ENCODE measurements around the gene SPDYE4. TPM values are rescaled to one million over a fixed set of nuclear protein-coding genes. Genes with fewer than 3 reads are reported as not detected.

Gene SPDYE4
- total RNA-seq, 4 donors from 2014 or later = not detected

- WGBS, 2 donors = 74 to 81% methylated on average over 4 of the region's 4 CpGs
- H3K4me3 ChIP-seq (replicated peaks in 1 of 3) = no peak overlapping the region
- DNase-seq = no peak
- intact Hi-C loops (cut with DNase I) = no loop called here
- H3K27me3 ChIP-seq = no peaks in the 10 kb centered on the region
- peaks cover 4 to 7% of the 10 kb centered on the region in 2 donors for H3K4me1 ChIP-seq
- no peaks in the 10 kb centered on the region for H3K9me3 ChIP-seq
- H3K27ac ChIP-seq = no peak overlapping the region
- TF ChIP-seq POLR2A (IDR thresholded peaks at IDR 0.05) (no peak), CTCF (IDR thresholded peaks at IDR 0.05) (no peak)
- H3K36me3 ChIP-seq = no peaks in the 10 kb centered on the region
These were observed 23.4 kb upstream of the SPDYE4 start for GRCh38 chr17:8781776-8782175.

DNA sequence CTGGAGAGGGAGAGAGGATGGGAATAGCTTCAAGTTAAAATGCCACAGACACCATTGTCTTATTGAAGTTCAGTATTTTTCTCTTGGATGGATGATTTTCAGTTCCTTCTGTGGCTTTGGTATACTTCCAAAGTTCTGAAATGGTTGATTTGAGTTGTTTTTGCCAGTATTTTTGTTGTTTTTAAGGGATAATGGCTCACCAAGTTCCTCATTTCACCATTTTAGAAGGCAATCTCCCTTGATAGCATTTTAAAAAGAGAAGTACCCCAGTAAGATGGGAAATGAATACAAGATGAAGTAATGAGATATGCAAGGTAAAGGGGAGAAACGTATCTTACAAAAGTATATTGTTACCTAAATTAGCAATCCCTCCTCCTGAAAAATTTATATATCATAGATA is 18.5 kb upstream of the SPDYE4 start:
- DNase-seq = no peak
- H3K36me3 ChIP-seq = no peaks in the 10 kb centered on the region
- H3K27me3 ChIP-seq = no peaks in the 10 kb centered on the region
- TF ChIP-seq CTCF (IDR thresholded peaks at IDR 0.05) (no peak), POLR2A (IDR thresholded peaks at IDR 0.05) (no peak)
- intact Hi-C loops (cut with DNase I) = no loop called here
- no peak overlapping the region for H3K4me3 ChIP-seq (replicated peaks in 1 of 3)
- WGBS, 2 donors = 68 to 70% methylated on average over 1 of the region's 1 CpG
- peaks cover 13 to 19% of the 10 kb centered on the region in 2 donors for H3K4me1 ChIP-seq
- H3K9me3 ChIP-seq = no peaks in the 10 kb centered on the region
- H3K27ac ChIP-seq = peak overlapping the region in 1 of 3 donors; percentile 33

GRCh38 chr17:8776248-8776647 is 17.9 kb upstream of the SPDYE4 start:
- peak in 1 of 2 donors; percentile 29 for DNase-seq
- peak overlapping the region in 2 of 3 donors; percentile 5 to 33 for H3K27ac ChIP-seq

GRCh38 chr17:8766731-8767130 is 8.4 kb upstream of the SPDYE4 start:
- no peak for DNase-seq
- no peaks in the 10 kb centered on the region for H3K36me3 ChIP-seq
- no peak overlapping the region for H3K4me3 ChIP-seq (replicated peaks in 1 of 3)
- intact Hi-C loops (cut with DNase I) = no loop called here
- no peaks in the 10 kb centered on the region for H3K27me3 ChIP-seq
- WGBS, 2 donors = 72 to 95% methylated on average over 2 of the region's 2 CpGs
- TF ChIP-seq CTCF (IDR thresholded peaks at IDR 0.05) = no peak
- no peak for TF ChIP-seq POLR2A (IDR thresholded peaks at IDR 0.05)
- H3K27ac ChIP-seq = no peak overlapping the region
- H3K9me3 ChIP-seq = no peaks in the 10 kb centered on the region
- peaks cover 0 to 7% of the 10 kb centered on the region in 2 donors for H3K4me1 ChIP-seq

More at GRCh38 chr17:8776248-8776647, 17.9 kb upstream of the SPDYE4 start:
- Histone ChIP-seq H3K4me1 (peaks cover 13 to 19% of the 10 kb centered on the region in 2 donors), H3K4me3 (replicated peaks in 1 of 3) (no peak overlapping the region), H3K9me3 (no peaks in the 10 kb centered on the region), H3K27me3 (no peaks in the 10 kb centered on the region), H3K36me3 (no peaks in the 10 kb centered on the region)
- intact Hi-C loops (cut with DNase I) = no loop called here
- TF ChIP-seq CTCF (IDR thresholded peaks at IDR 0.05) (no peak), POLR2A (IDR thresholded peaks at IDR 0.05) (no peak)

DNA sequence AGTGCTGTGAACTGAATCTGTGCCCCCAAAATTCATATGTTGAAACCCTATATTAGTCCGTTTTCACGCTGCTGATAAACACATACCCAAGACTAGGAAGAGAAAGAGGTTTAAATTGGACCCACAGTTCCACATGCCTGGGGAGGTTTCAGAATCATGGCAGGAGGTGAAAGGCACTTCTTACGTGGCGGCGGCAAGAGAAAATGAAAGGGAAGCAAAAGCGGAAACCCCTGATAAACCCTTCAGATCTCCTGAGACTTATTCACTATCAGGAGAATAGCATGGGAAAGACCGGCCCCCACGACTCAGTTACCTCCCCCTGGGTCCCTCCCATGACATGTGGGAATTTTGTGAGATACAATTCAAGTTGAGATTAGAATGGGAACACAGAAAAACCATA is 3.7 kb upstream of the SPDYE4 start:
- 87 to 93% methylated on average over 8 of the region's 8 CpGs for WGBS, 2 donors
- Histone ChIP-seq H3K4me1 (no peaks in the 10 kb centered on the region), H3K27me3 (no peaks in the 10 kb centered on the region), H3K9me3 (no peaks in the 10 kb centered on the region), H3K36me3 (no peaks in the 10 kb centered on the region), H3K4me3 (replicated peaks in 1 of 3) (no peak overlapping the region), H3K27ac (no peak overlapping the region)
- intact Hi-C loops (cut with DNase I) = no loop called here
- no peak for DNase-seq
- TF ChIP-seq POLR2A (IDR thresholded peaks at IDR 0.05) = no peak

GRCh38 chr17:8757189-8757588 is 1.2 kb downstream of the SPDYE4 start:
- DNase-seq = no peak
- no peak for TF ChIP-seq CTCF (IDR thresholded peaks at IDR 0.05)
- no peak for TF ChIP-seq POLR2A (IDR thresholded peaks at IDR 0.05)
- Histone ChIP-seq H3K4me1 (no peaks in the 10 kb centered on the region), H3K36me3 (no peaks in the 10 kb centered on the region), H3K27me3 (no peaks in the 10 kb centered on the region), H3K27ac (no peak overlapping the region), H3K4me3 (replicated peaks in 1 of 3) (no peak overlapping the region), H3K9me3 (no peaks in the 10 kb centered on the region)
- 87% methylated on average over 13 of the region's 13 CpGs for WGBS, 2 donors
- intact Hi-C loops (cut with DNase I) = no loop called here
